Measurements from ENCODE around the gene SLC23A2.
"Not testable (repeated sequence)": the region's sequence is repeated elsewhere in the genome, so short reads cannot be mapped to it uniquely, and the experiment has no call there.

Gene SLC23A2

GRCh38 chr20:4869290-4870193 lies 131.8 kb downstream of the SLC23A2 start:
- DNase-seq, result no peak

GRCh38 chr20:4867051-4867450 lies 134.3 kb downstream of the SLC23A2 start:
- no peak for DNase-seq

GRCh38 chr20:4866429-4866828 lies 134.9 kb downstream of the SLC23A2 start:
- DNase-seq, result no peak

- no peak for DNase-seq
Measured at GRCh38 chr20:4864311-4864752, 137.0 kb downstream of the SLC23A2 start.

GRCh38 chr20:4862661-4863060 lies 138.6 kb downstream of the SLC23A2 start:
- DNase-seq, result no peak

- no peak for DNase-seq
Measured at GRCh38 chr20:4861961-4862360, 139.3 kb downstream of the SLC23A2 start.

- DNase-seq, result no peak
Measured at GRCh38 chr20:4858000-4858399, 143.3 kb downstream of the SLC23A2 start.

GRCh38 chr20:4856022-4856755 lies 145.1 kb downstream of the SLC23A2 start:
- DNase-seq, result no peak

- DNase-seq, result no peak
Measured at GRCh38 chr20:4855555-4855954, 145.8 kb downstream of the SLC23A2 start.

GRCh38 chr20:4855097-4855496 lies 146.2 kb downstream of the SLC23A2 start:
- no peak for DNase-seq

GRCh38 chr20:4854561-4854901 lies 146.8 kb downstream of the SLC23A2 start:
- no peak for DNase-seq

- no peak for DNase-seq
Measured at GRCh38 chr20:4853757-4854560, 147.4 kb downstream of the SLC23A2 start.

- DNase-seq, result no peak
Measured at GRCh38 chr20:4853004-4853403, 148.3 kb downstream of the SLC23A2 start.

- no peak for DNase-seq
Measured at GRCh38 chr20:4850960-4851359, 150.3 kb downstream of the SLC23A2 start.

GRCh38 chr20:4848829-4849228 lies 152.5 kb downstream of the SLC23A2 start:
- not testable (repeated sequence) for DNase-seq

GRCh38 chr20:4848041-4848440 lies 153.3 kb downstream of the SLC23A2 start:
- DNase-seq, result no peak

GRCh38 chr20:4846821-4847220 lies 154.5 kb downstream of the SLC23A2 start:
- DNase-seq, result no peak

- DNase-seq, result no peak
Measured at GRCh38 chr20:4844751-4845465, 156.4 kb downstream of the SLC23A2 start.

GRCh38 chr20:4844325-4844724 lies 157.0 kb downstream of the SLC23A2 start:
- DNase-seq, result no peak

- DNase-seq, result no peak
Measured at GRCh38 chr20:4840801-4841200, 160.5 kb downstream of the SLC23A2 start.

GRCh38 chr20:4838526-4838925 lies 162.8 kb downstream of the SLC23A2 start:
- DNase-seq, result no peak

GRCh38 chr20:4837760-4838159 lies 163.6 kb downstream of the SLC23A2 start:
- DNase-seq, result no peak

- DNase-seq, result no peak
Measured at GRCh38 chr20:4836935-4837334, 164.4 kb downstream of the SLC23A2 start.

Measured in stimulated activated naive CD4-positive, alpha-beta T cell treated with Interleukin-2 at 50 U/mL for 16 hours (primary cell).